ENCODE data around the gene LTBR.
"Not testable (repeated sequence)": the region's sequence is repeated elsewhere in the genome, so short reads cannot be mapped to it uniquely, and the experiment has no call there.

Gene LTBR

DNA sequence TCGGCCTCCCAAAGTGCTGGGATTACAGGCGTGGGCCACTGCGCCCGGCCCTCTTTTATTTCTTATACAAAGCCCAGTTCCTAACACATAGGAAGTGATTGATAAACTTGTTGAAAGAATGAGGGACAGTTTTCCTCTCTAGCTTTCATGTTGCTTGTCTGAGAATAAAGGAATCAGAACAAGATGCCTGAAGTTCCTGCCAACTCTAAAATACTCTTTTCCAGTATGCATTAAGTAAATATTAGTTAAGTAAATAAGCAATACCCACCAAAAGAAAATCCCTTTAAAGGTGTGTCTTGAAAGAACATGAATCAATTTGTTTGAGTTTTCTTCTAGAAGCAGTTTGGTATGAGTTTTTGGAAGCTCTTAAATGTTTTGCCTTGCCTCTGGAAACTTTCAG lies 36.4 kb downstream of the LTBR start:
- in situ Hi-C loops (cut with MboI; ENCODE audit: low sequenced_read_pairs), result loop anchor here (5.0 kb wide), 1 partner anchor 42 kb away; no protein-coding TSS in a partner anchor

DNA sequence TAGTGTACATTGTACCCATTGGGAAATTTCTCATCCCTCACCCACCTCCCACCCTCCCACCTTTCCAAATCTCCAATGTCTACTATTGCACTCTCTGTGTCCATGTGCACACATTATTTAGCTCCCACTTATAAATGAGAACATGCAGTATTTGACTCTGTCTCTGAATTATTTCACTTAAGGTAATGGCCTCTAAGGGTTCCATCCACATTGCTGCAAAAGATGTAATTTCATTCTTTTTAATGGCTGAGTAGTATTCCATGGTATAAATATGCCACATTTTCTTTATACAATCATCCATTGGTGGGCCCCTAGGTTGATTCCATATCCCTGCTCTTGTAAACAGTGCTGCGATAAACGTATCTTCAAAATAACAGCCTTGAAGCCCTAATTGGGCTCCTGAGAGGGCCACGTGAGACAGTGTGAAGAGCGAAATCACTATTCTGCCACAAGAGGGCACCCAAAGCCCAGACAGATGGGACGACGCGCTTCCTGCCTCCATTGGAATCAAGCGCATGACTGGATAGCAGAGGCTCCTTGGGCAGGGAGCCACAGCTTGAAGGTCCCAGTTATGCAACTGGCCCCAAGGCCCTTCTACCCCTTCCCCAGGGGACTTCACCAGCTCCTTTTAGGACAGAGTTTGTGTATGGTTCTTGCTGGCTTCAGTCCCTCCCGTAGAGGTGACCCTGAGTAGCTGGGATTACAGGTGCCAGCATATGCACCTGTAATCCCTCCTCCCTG lies 39.5 kb downstream of the LTBR start:
- in situ Hi-C loops (cut with MboI; ENCODE audit: low sequenced_read_pairs), result loop anchor here (5.0 kb wide), 1 partner anchor 39 kb away; no protein-coding TSS in a partner anchor

DNA sequence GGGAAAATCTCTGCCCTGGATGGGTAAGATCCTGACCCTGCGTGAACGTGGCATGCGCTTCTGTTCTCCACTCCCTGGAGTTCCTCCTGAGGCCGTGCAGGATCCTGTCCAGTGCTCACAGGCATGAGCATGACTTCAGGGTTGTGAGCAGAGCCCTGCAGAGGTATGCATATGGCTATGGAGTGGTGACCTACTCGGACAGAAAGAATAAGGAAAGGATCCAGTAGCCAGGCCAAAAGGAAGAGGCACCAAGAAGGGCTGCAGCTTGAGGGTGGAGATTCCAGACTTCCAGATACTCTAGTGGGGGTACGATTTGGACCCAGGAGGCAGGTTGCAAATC lies 40.0 kb downstream of the LTBR start:
- in situ Hi-C loops (cut with MboI; ENCODE audit: low sequenced_read_pairs), result loop anchor here (5.0 kb wide), 1 partner anchor 38 kb away; no protein-coding TSS in a partner anchor

DNA sequence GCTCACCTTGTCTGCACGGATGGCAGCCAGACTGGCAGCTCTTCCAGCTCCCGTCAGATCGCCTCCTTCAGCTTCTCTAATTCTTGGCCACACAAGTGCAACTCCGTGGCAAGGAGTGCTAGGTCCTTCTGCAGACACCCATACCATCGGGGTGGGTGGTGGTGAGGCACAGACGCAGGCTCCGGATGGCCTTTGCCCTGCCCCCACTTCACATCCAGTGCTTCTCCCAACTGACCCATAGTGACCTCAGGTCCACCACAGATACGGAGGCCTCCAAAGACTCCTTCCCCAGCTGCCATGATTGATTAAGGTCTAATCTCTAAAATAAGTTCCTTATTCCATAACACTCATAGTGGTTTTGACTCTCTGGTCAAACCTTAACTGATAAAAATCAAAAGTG lies 40.9 kb downstream of the LTBR start:
- in situ Hi-C loops (cut with MboI; ENCODE audit: low sequenced_read_pairs), result loop anchor here (5.0 kb wide), 1 partner anchor 37 kb away; no protein-coding TSS in a partner anchor

DNA sequence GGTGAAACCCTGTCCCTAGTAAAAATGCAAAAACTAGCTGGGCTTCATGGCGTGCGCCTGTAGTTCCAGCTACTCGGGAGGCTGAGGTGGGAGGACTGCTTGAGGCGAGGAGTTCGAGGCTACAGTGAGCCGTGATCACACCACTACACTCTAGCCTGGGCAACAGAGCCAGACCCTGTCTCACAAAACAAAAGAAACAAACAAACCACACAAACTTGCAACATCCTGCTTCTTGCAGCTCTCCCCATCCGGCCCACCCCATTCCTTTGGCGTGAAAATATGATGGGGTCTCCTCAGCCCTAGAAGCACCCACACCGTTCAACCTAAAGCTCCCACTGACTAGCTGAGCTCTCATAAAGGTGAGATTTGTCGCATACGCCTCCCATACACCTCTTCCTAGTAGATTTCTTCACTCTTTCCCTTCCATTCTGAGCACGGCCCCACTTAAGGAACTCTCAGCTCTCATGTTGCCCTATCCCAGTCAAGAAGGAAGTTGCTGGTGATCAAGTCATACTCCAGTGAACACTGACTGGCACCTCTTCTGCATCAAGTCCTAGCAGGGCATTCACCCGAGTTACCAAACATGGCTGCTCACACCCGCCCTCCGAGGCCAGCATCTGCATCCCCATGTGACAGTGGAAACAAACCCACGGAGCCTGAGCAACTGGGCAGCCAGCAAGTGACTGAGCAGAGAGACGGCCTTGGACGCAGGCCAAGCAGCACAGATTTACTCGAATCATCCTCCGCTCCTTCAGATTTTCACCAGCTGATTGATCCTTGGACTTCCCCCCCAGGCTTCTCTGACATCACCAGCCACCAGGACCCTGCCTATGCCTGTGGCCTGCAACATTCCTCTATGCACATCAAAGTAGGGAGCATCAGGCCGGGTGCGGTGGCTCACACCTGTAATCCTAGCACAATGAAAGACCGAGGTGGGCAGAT lies 41.9 kb downstream of the LTBR start:
- in situ Hi-C loops (cut with MboI; ENCODE audit: low sequenced_read_pairs), result no loop called here

DNA sequence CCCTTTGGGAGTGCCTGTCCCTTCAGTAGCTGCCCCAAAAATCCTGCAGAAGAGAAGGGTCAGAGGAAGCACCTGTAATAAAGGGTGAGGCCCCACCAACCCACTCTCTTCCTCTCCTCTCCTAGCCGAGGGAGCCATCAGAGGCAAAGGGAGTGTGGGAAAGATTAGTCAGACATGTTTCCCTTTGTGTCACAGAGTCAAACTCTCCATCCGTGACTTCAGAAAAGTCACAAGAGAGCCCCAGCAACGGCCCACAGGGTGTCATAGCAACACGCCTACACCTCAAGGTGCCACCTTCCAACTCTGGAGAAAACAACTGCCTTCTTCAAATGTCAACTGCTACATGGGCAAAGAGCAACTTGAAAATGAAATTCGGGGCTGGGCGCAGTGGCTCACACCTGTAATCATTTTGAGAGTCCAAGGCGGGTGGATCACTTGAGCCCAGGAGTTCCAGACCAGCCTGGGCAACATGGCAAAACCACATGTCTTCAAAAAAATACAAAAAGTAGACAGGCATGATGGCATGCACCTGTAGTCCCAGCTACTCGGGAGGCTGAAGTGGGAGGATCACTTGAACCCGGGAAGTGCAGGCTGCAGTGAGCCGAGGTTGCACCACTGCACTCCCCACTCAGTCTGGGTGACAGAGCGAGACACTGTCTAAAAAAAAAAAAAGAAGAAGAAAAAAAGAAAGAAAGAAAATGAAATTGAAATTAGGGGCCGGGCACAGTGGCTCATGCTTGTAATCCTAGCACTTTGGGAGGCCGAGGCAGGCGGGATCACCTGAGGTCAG lies 43.1 kb downstream of the LTBR start:
- in situ Hi-C loops (cut with MboI; ENCODE audit: low sequenced_read_pairs), result no loop called here

DNA sequence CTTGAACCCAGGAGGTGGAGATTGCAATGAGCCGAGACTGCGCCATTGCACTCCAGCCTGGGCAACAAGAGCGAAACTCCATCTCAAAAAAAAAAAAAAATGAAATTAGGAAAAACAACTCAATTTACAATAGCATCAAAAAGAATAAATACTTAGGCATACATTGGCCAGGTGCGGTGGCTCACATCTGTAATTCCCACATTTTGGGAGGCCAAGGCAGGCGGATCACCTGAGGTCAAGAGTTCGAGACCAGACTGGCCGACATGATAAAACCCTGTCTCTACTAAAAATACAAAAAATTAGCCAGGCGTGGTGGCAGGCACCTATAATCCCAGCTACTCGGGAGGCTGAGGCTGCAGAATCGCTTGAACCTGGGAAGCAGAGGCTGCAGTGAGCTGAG lies 43.8 kb downstream of the LTBR start:
- in situ Hi-C loops (cut with MboI; ENCODE audit: low sequenced_read_pairs), result not testable (repeated sequence)

DNA sequence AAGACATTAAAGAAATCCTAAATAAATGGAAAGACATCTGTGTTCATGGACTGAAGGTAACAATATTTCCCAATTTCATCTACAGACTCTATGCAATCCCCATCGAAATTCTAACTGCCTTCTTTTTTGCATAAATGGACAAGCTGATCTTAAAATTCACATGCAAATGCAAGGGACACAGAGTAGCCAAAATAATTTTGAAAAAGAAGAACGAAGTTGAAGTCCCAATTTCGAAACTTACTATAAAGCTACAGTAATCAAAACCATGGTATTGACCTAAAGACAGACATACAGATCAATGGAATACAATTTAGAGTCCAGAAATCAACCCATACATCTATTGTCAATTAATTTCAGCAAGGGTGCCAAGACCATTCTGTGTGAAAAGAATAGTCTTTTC lies 44.4 kb downstream of the LTBR start:
- in situ Hi-C loops (cut with MboI; ENCODE audit: low sequenced_read_pairs), result no loop called here

DNA sequence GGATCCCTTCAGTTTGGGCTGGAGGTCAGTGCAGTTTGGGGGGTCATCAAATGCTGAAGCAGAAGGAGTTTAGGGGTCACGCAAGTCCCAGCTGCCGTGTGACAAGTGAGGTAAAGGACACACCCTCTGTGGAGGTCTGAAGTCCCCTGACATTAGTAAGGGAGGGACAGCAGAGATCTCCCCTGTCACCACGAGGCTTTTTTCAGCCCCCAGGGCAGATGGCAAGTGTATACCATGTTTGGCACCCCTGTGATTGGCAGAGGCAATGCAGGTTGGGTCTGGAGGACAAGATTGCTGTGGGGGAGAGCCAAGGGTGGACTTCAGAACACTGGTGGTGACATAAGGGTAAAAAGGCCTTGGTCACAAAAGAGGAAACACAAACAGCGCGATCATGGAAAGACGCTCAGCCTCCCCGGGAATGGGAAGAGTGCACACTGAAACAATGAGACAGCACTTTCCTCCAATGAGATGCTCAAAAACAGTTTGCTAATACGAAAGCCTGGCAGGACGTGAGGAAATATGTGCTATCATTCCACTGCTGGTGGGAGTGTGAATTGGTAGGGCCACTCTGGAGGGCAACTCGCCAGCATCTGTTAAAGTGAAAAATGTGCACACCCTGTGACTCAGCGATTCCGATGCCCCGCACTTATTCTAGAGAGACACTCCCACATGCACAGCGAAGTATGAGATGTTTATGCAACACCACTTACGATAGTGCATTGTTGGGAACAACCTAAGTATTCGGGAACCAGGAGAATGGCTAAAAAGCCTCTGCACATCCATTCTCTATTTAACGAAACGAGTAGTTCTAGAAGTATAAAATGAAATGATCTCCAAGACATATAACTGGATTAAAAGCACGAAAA lies 46.4 kb downstream of the LTBR start:
- in situ Hi-C loops (cut with MboI; ENCODE audit: low sequenced_read_pairs), result no loop called here

DNA sequence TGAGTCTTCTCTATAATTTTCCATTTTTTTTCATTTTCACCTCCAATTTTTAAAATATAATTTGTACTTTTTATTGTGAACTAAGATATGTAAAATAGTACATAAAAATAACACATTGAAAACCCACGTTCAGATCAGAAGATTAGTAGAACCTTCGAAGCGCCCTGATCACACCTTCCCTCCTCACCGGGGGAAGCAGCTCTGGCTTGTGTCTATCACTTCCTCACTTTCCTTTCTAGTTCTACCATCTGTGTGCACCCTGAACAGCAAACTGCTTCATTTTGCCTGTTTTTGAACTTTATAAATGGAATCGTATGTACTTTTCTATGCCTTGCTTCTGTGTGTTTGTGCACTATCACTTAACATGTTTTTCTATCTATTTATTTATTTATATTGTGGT lies 49.0 kb downstream of the LTBR start:
- in situ Hi-C loops (cut with MboI; ENCODE audit: low sequenced_read_pairs), result no loop called here

DNA sequence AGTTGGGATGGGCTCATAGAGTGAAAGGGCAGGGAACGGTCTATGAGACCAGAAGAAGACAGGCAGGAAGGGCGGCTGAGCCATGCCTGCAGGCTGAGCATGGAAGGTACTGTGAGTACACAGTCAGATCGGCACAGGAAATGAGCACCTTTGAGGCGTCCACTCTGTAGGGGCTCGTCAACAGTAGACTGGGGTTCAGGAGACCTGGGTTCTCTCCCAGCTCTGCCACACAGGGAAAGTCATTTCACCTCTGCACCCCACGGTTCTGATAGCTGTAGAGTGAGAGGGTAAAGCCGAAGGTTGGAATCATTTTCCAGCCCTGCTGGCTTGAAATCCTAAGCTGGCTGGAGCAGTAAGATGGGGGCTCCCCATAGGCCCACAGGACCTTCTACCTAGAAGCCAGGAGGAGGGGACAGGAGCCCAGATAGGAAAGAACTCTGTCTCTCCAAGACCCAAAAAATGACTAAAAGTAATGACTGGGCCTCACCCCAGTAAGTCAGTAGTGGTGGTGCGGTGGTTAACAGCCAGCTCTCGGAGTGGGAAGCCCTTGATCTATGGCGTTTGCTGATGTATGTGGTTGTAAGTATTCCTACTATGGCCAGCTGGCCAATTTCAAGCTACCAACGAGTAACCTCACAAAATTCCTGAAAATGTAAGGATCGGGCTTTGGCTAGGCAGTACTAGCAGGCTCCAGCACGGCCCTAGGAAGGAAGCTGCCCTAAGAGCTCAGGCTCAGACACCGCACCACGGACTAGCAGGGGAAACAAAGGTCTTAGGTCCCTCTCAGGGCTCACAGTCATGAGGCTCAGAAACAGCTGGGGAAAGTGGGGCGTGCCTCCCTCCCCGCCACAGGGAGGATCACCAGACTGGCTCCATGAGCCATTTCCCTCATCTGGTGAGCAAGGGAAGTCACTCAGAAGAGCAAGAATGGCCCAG lies 50.5 kb downstream of the LTBR start:
- in situ Hi-C loops (cut with MboI; ENCODE audit: low sequenced_read_pairs), result no loop called here

DNA sequence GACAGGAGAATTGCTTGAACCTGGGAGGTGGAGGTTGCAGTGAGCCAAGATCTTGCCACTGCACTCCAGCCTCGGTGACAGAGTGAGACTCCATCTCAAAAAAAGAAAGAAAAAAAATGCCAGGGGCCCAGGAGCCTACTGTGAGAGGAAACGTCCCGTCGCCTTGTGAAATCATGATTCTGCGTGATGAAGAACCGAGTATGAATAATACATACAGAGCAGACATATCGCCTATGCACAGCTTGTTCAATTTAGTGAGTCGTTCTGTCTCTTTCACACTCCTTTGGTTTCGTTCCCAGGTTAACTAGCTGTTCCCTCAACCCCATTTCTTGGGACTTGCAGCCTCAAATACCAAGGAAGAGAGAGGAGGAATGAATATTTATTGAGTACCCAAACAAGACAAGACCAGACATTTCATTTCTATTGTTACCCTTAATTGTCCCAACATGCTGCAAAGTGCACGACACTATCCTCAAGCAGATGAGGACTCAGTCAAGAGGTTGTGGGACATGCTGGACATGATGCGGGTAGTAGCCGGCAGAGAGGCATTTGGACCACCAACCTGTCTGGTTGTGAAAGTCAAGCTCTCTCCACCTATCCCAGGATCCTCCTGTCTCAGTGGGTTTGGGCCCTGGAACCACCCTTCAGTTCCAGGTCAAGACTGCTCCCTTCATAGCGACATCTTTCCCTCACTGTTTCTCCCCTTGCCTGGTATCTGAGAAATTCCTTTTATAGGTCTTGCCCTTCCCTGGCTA lies 52.2 kb downstream of the LTBR start:
- in situ Hi-C loops (cut with MboI; ENCODE audit: low sequenced_read_pairs), result no loop called here

DNA sequence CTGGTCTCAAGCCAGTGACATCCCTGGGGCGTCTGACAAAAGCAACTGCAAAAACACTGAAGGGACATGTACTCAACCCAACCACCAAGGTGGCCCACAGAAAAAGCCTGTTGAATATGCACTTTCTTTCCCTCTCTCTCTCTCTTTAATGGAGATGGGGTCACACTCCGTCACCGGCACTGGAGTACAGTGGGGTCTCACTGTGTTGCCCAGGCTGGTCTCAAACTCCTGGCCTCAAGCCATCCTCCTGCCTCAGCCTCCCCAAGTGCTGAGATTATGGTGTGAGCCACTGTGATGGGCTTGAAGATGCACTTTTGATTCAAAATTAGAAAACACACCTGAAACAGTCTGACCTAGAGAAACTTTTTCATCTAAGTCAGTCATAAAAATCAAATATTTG lies 53.6 kb downstream of the LTBR start:
- in situ Hi-C loops (cut with MboI; ENCODE audit: low sequenced_read_pairs), result no loop called here

DNA sequence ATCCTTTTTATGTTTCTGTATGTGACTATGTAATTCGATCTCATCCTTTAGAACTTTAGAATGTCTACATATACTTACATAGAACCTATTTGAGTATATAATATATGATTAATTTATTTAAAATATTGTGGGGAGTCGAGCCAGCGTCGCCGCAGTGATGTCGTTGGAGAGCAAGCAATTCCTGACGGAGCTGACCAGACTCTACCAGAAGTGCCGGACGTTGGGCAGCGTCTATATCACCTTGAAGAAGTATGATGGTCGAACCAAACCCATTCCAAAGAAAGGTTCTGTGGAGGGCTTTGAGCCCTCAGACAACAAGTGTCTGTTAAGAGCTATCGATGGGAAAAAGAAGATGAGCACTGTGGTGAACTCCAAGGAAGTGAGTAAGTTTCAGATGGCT lies 54.4 kb downstream of the LTBR start:
- in situ Hi-C loops (cut with MboI; ENCODE audit: low sequenced_read_pairs), result no loop called here

DNA sequence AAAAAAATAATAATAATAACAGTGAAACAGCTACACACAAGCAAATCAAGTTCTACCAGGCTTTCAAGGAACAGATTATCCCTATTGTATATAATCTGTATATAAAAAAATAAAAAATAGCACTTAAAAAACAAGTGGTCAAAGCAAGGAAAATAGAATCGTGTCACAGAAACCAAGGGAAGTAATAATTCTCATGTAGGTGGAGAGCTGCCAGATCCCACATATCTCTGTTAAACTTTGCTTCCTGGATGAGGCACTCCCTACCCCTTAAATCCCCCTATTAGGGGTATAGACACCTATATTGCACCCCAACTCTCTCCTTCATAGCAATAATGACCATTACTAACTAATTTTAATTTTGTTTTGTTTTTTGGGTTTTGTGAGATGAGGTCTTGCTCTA lies 56.4 kb downstream of the LTBR start:
- in situ Hi-C loops (cut with MboI; ENCODE audit: low sequenced_read_pairs), result no loop called here

All from HL-60/S4 (cell line).